ENCODE measurements around the gene NDUFS2. TPM values are rescaled to one million over a fixed set of nuclear protein-coding genes. Genes with fewer than 3 reads are reported as not detected.
"Not testable (repeated sequence)": the region's sequence is repeated elsewhere in the genome, so short reads cannot be mapped to it uniquely, and the experiment has no call there.

The NDUFS2 gene
- total RNA-seq, 8 experiments from 2014 or later, result 87.8 to 151 (median 125) TPM

- Histone ChIP-seq H3K4me1 (replicated peaks in 1 of 2) (peaks cover 10 to 15% of the 10 kb centered on the region in 2 donors), H3K4me3 (peak overlapping the region in 4 of 5 donors; percentile 61 to 95 (median 74)), H3K27ac (no peak overlapping the region)
- in situ Hi-C loops (cut with MboI; ENCODE audit: low pct_unique_long_range_greater_than_20kb in 2 of 9, low sequenced_read_pairs in 9 of 9, unreplicated experiment in 9 of 9), result loop anchor here in 3 of 9 experiments (10.0 to 25.0 kb wide), 3 partner anchors 147 to 160 kb away; no protein-coding TSS in a partner anchor
- WGBS, 10 experiments, result 0 to 61% (median 39%) methylated on average over 1 to 9 of the region's 11 CpGs; no CpG with 5 or more reads in 2 of the 10 experiments
- peak in 4 of 8 experiments; percentile 19 to 53 (median 41) for ATAC-seq (replicated peaks in 6 of 8)
Measured at GRCh38 chr1:161227196-161227871, 25.2 kb downstream of the NDUFS2 start.

- no peak overlapping the region for H3K27ac ChIP-seq
- H3K4me3 ChIP-seq, result no peak overlapping the region
- in situ Hi-C loops (cut with MboI; ENCODE audit: low pct_unique_long_range_greater_than_20kb in 2 of 9, low sequenced_read_pairs in 9 of 9, unreplicated experiment in 9 of 9), result loop anchor here in 3 of 9 experiments (10.0 to 25.0 kb wide), 3 partner anchors 147 to 159 kb away; no protein-coding TSS in a partner anchor
Measured at GRCh38 chr1:161228032-161228431, 25.9 kb downstream of the NDUFS2 start.

GRCh38 chr1:161229896-161230295 is 27.7 kb downstream of the NDUFS2 start:
- Histone ChIP-seq H3K27ac (no peak overlapping the region), H3K4me3 (no peak overlapping the region), H3K4me1 (replicated peaks in 1 of 2) (peaks cover 10 to 15% of the 10 kb centered on the region in 2 donors)
- in situ Hi-C loops (cut with MboI; ENCODE audit: low pct_unique_long_range_greater_than_20kb in 2 of 9, low sequenced_read_pairs in 9 of 9, unreplicated experiment in 9 of 9), result loop anchor here in 4 of 9 experiments (10.0 to 25.0 kb wide), 4 partner anchors 55 to 157 kb away; no protein-coding TSS in a partner anchor
- no peak for ATAC-seq (replicated peaks in 6 of 8)
- 0 to 82% (median 63%) methylated on average over 1 to 3 of the region's 3 CpGs; no CpG with 5 or more reads in 4 of the 10 experiments for WGBS, 10 experiments

More at GRCh38 chr1:161228032-161228431, 25.9 kb downstream of the NDUFS2 start:
- peaks cover 10 to 15% of the 10 kb centered on the region in 2 donors for H3K4me1 ChIP-seq (replicated peaks in 1 of 2)
- no peak for ATAC-seq (replicated peaks in 6 of 8)
- 83 to 100% (median 100%) methylated on average over 1 to 7 of the region's 7 CpGs; no CpG with 5 or more reads in 4 of the 10 experiments for WGBS, 10 experiments

GRCh38 chr1:161230762-161231161 is 28.6 kb downstream of the NDUFS2 start:
- in situ Hi-C loops (cut with MboI; ENCODE audit: low pct_unique_long_range_greater_than_20kb in 2 of 9, low sequenced_read_pairs in 9 of 9, unreplicated experiment in 9 of 9), result loop anchor here in 2 of 9 experiments (10.0 to 25.0 kb wide), 2 partner anchors 54 to 157 kb away; no protein-coding TSS in a partner anchor
- Histone ChIP-seq H3K27ac (no peak overlapping the region), H3K4me1 (replicated peaks in 1 of 2) (peaks cover 7 to 11% of the 10 kb centered on the region in 2 donors), H3K4me3 (no peak overlapping the region)
- 92 to 100% (median 100%) methylated on average over 1 to 6 of the region's 7 CpGs; no CpG with 5 or more reads in 5 of the 10 experiments for WGBS, 10 experiments
- no peak for ATAC-seq (replicated peaks in 6 of 8)

GRCh38 chr1:161233102-161233501 is 30.9 kb downstream of the NDUFS2 start:
- H3K4me3 ChIP-seq, result no peak overlapping the region
- in situ Hi-C loops (cut with MboI; ENCODE audit: low pct_unique_long_range_greater_than_20kb in 2 of 9, low sequenced_read_pairs in 9 of 9, unreplicated experiment in 9 of 9), result loop anchor here in 2 of 9 experiments (10.0 to 25.0 kb wide), 2 partner anchors 52 to 154 kb away; no protein-coding TSS in a partner anchor
- 60 to 91% (median 82%) methylated on average over 1 to 8 of the region's 9 CpGs; no CpG with 5 or more reads in 4 of the 10 experiments for WGBS, 10 experiments
- no peaks in the 10 kb centered on the region for H3K4me1 ChIP-seq (replicated peaks in 1 of 2)
- ATAC-seq (replicated peaks in 6 of 8), result no peak
- H3K27ac ChIP-seq, result no peak overlapping the region

GRCh38 chr1:161235957-161236775 is 34.0 kb downstream of the NDUFS2 start:
- in situ Hi-C loops (cut with MboI; ENCODE audit: low pct_unique_long_range_greater_than_20kb in 2 of 9, low sequenced_read_pairs in 9 of 9, unreplicated experiment in 9 of 9), result loop anchor here in 2 of 9 experiments (10.0 to 25.0 kb wide), 2 partner anchors 49 to 151 kb away; no protein-coding TSS in a partner anchor
- no peak overlapping the region for H3K4me3 ChIP-seq
- H3K27ac ChIP-seq, result no peak overlapping the region
- peak in 1 of 8 experiments; percentile 22 for ATAC-seq (replicated peaks in 6 of 8)
- 49 to 100% (median 89%) methylated on average over 1 to 5 of the region's 5 CpGs for WGBS, 10 experiments
- no peaks in the 10 kb centered on the region for H3K4me1 ChIP-seq (replicated peaks in 1 of 2)

- in situ Hi-C loops (cut with MboI; ENCODE audit: low pct_unique_long_range_greater_than_20kb in 2 of 9, low sequenced_read_pairs in 9 of 9, unreplicated experiment in 9 of 9), result loop anchor here in 2 of 9 experiments (10.0 to 25.0 kb wide), 2 partner anchors 47 to 149 kb away; no protein-coding TSS in a partner anchor
- WGBS, 10 experiments, result 7 to 69% (median 60%) methylated on average over 2 to 4 of the region's 4 CpGs; no CpG with 5 or more reads in 3 of the 10 experiments
- Histone ChIP-seq H3K4me1 (replicated peaks in 1 of 2) (no peaks in the 10 kb centered on the region), H3K27ac (no peak within 1 kb of the TSS), H3K4me3 (no peak within 1 kb of the TSS)
- peak in 2 of 8 experiments; percentile 83 to 90 for ATAC-seq (replicated peaks in 6 of 8)
Measured at GRCh38 chr1:161238039-161238473, 35.9 kb downstream of the NDUFS2 start, which contains the start of gene NR1I3. Gene NR1I3, minus strand, starts transcription at chr1:161238203. Its CDS starts 1,638 bp downstream, at chr1:161236565.

- in situ Hi-C loops (cut with MboI; ENCODE audit: low pct_unique_long_range_greater_than_20kb in 2 of 9, low sequenced_read_pairs in 9 of 9, unreplicated experiment in 9 of 9), result loop anchor here in 1 of 9 experiments (25.0 kb wide), 1 partner anchor 146 kb away; no protein-coding TSS in a partner anchor
- WGBS, 10 experiments, result 50 to 100% (median 74%) methylated on average over 1 to 3 of the region's 3 CpGs; no CpG with 5 or more reads in 3 of the 10 experiments
- Histone ChIP-seq H3K4me1 (replicated peaks in 1 of 2) (no peaks in the 10 kb centered on the region), H3K27ac (no peak overlapping the region), H3K4me3 (no peak overlapping the region)
- no peak for ATAC-seq (replicated peaks in 6 of 8)
Measured at GRCh38 chr1:161241682-161242081, 39.5 kb downstream of the NDUFS2 start.

- Histone ChIP-seq H3K4me1 (replicated peaks in 1 of 2) (no peaks in the 10 kb centered on the region), H3K27ac (no peak overlapping the region), H3K4me3 (no peak overlapping the region)
- 30 to 100% (median 86%) methylated on average over 1 to 2 of the region's 2 CpGs; no CpG with 5 or more reads in 1 of the 10 experiments for whole genome bisulfite sequencing, 10 experiments
- in situ Hi-C loops (cut with MboI; ENCODE audit: low pct_unique_long_range_greater_than_20kb in 2 of 9, low sequenced_read_pairs in 9 of 9, unreplicated experiment in 9 of 9), result loop anchor here in 1 of 9 experiments (25.0 kb wide), 1 partner anchor 145 kb away; no protein-coding TSS in a partner anchor
- ATAC-seq (replicated peaks in 6 of 8), result no peak
Measured at GRCh38 chr1:161242313-161242712, 40.1 kb downstream of the NDUFS2 start.

- no peak for ATAC-seq (replicated peaks in 6 of 8)
- 17 to 85% (median 78%) methylated on average over 1 to 4 of the region's 4 CpGs; no CpG with 5 or more reads in 1 of the 10 experiments for WGBS, 10 experiments
- Histone ChIP-seq H3K27ac (no peak overlapping the region), H3K4me3 (no peak overlapping the region), H3K4me1 (replicated peaks in 1 of 2) (no peaks in the 10 kb centered on the region)
- in situ Hi-C loops (cut with MboI; ENCODE audit: low pct_unique_long_range_greater_than_20kb in 2 of 9, low sequenced_read_pairs in 9 of 9, unreplicated experiment in 9 of 9), result loop anchor here in 1 of 9 experiments (25.0 kb wide), 1 partner anchor 142 kb away; no protein-coding TSS in a partner anchor
Measured at GRCh38 chr1:161244888-161245287, 42.7 kb downstream of the NDUFS2 start.

- in situ Hi-C loops (cut with MboI; ENCODE audit: low pct_unique_long_range_greater_than_20kb in 2 of 9, low sequenced_read_pairs in 9 of 9, unreplicated experiment in 9 of 9); ATAC-seq (replicated peaks in 6 of 8); H3K4me3 ChIP-seq; H3K27ac ChIP-seq; H3K4me1 ChIP-seq (replicated peaks in 1 of 2): not testable (repeated sequence)
- 43 to 93% (median 84%) methylated on average over 3 to 5 of the region's 5 CpGs; no CpG with 5 or more reads in 3 of the 10 experiments for WGBS, 10 experiments
Measured at GRCh38 chr1:161250100-161250499, 47.9 kb downstream of the NDUFS2 start.

- 42 to 66% (median 59%) methylated on average over 1 to 6 of the region's 7 CpGs; no CpG with 5 or more reads in 2 of the 10 experiments for WGBS, 10 experiments
- H3K4me1 ChIP-seq (replicated peaks in 1 of 2), result no peaks in the 10 kb centered on the region
- ATAC-seq (replicated peaks in 6 of 8), result no peak
- in situ Hi-C loops (cut with MboI; ENCODE audit: low pct_unique_long_range_greater_than_20kb in 2 of 9, low sequenced_read_pairs in 9 of 9, unreplicated experiment in 9 of 9), result no loop called here
- H3K4me3 ChIP-seq, result no peak overlapping the region
- no peak overlapping the region for H3K27ac ChIP-seq
Measured at GRCh38 chr1:161250829-161251228, 48.7 kb downstream of the NDUFS2 start.

Measured in motor neuron (in vitro differentiated cells).